ENCODE results near the gene EEF1AKMT4. TPM values are rescaled to one million over a fixed set of nuclear protein-coding genes. Genes with fewer than 3 reads are reported as not detected.

EEF1AKMT4 gene
- total RNA-seq, 2 experiments from 2014 or later, result 4.1 to 6.7 TPM

- H3K27ac Mint-ChIP-seq, result no peak overlapping the region
- H3K4me1 Mint-ChIP-seq, result no peaks in the 10 kb centered on the region
- H3K4me3 Mint-ChIP-seq, result no peak overlapping the region
- ATAC-seq, result no peak
- peaks cover 3% of the 10 kb centered on the region for H3K36me3 Mint-ChIP-seq
- H3K27me3 Mint-ChIP-seq, result no peaks in the 10 kb centered on the region
- DNase-seq, result no peak
- CTCF ChIA-PET, result interaction anchor here (1.7 to 5.3 kb wide), 2 partner anchors 12 to 21 kb away, joined by 4 to 47 read pairs; no protein-coding TSS in a partner anchor
- H3K9me3 Mint-ChIP-seq (ENCODE audit: low read depth), result no peaks in the 10 kb centered on the region
Observed at GRCh38 chr3:184239221-184239620, 10.3 kb upstream of the EEF1AKMT4 start.

GRCh38 chr3:184239708-184240107, 9.8 kb upstream of the EEF1AKMT4 start:
- no peak for DNase-seq
- CTCF ChIA-PET, result interaction anchor here (1.2 to 5.3 kb wide), 5 partner anchors 10 to 20 kb away, joined by 3 to 47 read pairs (median 4); partner anchors contain the start of genes EEF1AKMT4 and VWA5B2
- peaks cover 5% of the 10 kb centered on the region for H3K36me3 Mint-ChIP-seq
- no peaks in the 10 kb centered on the region for H3K27me3 Mint-ChIP-seq
- H3K4me1 Mint-ChIP-seq, result no peaks in the 10 kb centered on the region
- no peaks in the 10 kb centered on the region for H3K9me3 Mint-ChIP-seq (ENCODE audit: low read depth)
- H3K4me3 Mint-ChIP-seq, result no peak overlapping the region
- H3K27ac Mint-ChIP-seq, result no peak overlapping the region
- ATAC-seq, result no peak

GRCh38 chr3:184240384-184241140, 8.9 kb upstream of the EEF1AKMT4 start:
- Mint-ChIP-seq H3K27me3 (no peaks in the 10 kb centered on the region), H3K4me3 (no peak overlapping the region), H3K9me3 (ENCODE audit: low read depth) (no peaks in the 10 kb centered on the region), H3K4me1 (no peaks in the 10 kb centered on the region), H3K36me3 (peaks cover 10% of the 10 kb centered on the region), H3K27ac (no peak overlapping the region)
- ATAC-seq (no peak), DNase-seq (no peak)
- CTCF ChIA-PET, result interaction anchor here (0.6 to 5.3 kb wide), 7 partner anchors 9 to 759 kb away, joined by 3 to 47 read pairs (median 4); partner anchors contain the start of genes EEF1AKMT4 and VWA5B2

DNA sequence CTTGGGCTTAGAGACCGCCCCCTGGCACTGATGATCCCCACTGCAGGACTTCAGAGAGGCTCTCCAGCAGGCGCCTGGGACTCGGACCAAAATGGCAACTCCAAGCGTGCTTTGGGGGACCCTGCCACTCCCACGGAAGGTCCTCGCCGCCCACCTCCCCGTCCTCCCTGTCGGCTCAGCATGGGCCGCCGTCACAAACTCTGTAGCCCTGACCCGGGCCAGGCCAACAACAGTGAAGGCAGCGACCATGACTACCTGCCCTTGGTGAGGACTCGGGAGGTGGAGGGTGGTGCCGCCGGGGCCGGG, 8.4 kb upstream of the EEF1AKMT4 start:
- Mint-ChIP-seq H3K36me3 (peaks cover 15% of the 10 kb centered on the region), H3K4me3 (no peak overlapping the region), H3K9me3 (ENCODE audit: low read depth) (no peaks in the 10 kb centered on the region), H3K27me3 (no peaks in the 10 kb centered on the region), H3K4me1 (no peaks in the 10 kb centered on the region), H3K27ac (no peak overlapping the region)
- DNase-seq, result no peak
- no peak for ATAC-seq
- CTCF ChIA-PET, result interaction anchor here (1.3 to 5.3 kb wide), 5 partner anchors 9 to 346 kb away, joined by 4 to 47 read pairs (median 4); partner anchors contain the start of genes EEF1AKMT4 and VWA5B2

GRCh38 chr3:184241447-184242296, 7.8 kb upstream of the EEF1AKMT4 start:
- CTCF ChIA-PET, result interaction anchor here (1.3 to 5.3 kb wide), 5 partner anchors 8 to 346 kb away, joined by 3 to 47 read pairs (median 11); partner anchors contain the start of genes DVL3 and EEF1AKMT4
- no peak overlapping the region for H3K4me3 Mint-ChIP-seq
- H3K9me3 Mint-ChIP-seq (ENCODE audit: low read depth), result no peaks in the 10 kb centered on the region
- no peaks in the 10 kb centered on the region for H3K27me3 Mint-ChIP-seq
- ATAC-seq (peak; percentile 44), DNase-seq (no peak)
- no peaks in the 10 kb centered on the region for H3K4me1 Mint-ChIP-seq
- H3K27ac Mint-ChIP-seq, result no peak overlapping the region
- peaks cover 15% of the 10 kb centered on the region for H3K36me3 Mint-ChIP-seq

GRCh38 chr3:184242297-184242685, 7.2 kb upstream of the EEF1AKMT4 start:
- no peak for DNase-seq
- H3K36me3 Mint-ChIP-seq, result peaks cover 15% of the 10 kb centered on the region
- H3K4me3 Mint-ChIP-seq, result no peak overlapping the region
- H3K27ac Mint-ChIP-seq, result no peak overlapping the region
- H3K9me3 Mint-ChIP-seq (ENCODE audit: low read depth), result no peaks in the 10 kb centered on the region
- ATAC-seq, result no peak
- no peaks in the 10 kb centered on the region for H3K4me1 Mint-ChIP-seq
- CTCF ChIA-PET, result interaction anchor here (1.3 to 2.4 kb wide), 2 partner anchors 15 to 87 kb away, joined by 3 to 17 read pairs; partner anchors contain the start of gene DVL3
- no peaks in the 10 kb centered on the region for H3K27me3 Mint-ChIP-seq

GRCh38 chr3:184248454-184249411, 739 bp upstream of the EEF1AKMT4 start, which contains the start of gene ALG3:
Gene ALG3 (minus strand): TSS chr3:184248962. CDS start chr3:184248940, 22 bp downstream.
- Mint-ChIP-seq H3K27ac (peak within 1 kb of the TSS; percentile 90), H3K4me1 (peaks cover 6% of the 10 kb centered on the region), H3K4me3 (peak within 1 kb of the TSS; percentile 85), H3K27me3 (no peaks in the 10 kb centered on the region), H3K9me3 (ENCODE audit: low read depth) (no peaks in the 10 kb centered on the region), H3K36me3 (peaks cover 11% of the 10 kb centered on the region)
- peak; percentile 89 for DNase-seq
- ATAC-seq, result peak; percentile 67
- CTCF ChIA-PET, result interaction anchor here (0.8 to 3.4 kb wide), 10 partner anchors 20 to 353 kb away, joined by 3 to 42 read pairs (median 4); partner anchors contain the start of genes ABCC5, ABCF3 and VWA5B2

GRCh38 chr3:184250167-184250828, 826 bp downstream of the EEF1AKMT4 start:
- CTCF ChIA-PET, result interaction anchor here (0.7 to 2.7 kb wide), 28 partner anchors 8 to 741 kb away, joined by 3 to 42 read pairs (median 4); partner anchors contain the start of genes ABCC5, CAMK2N2, DVL3 and EIF2B5
- peak; percentile 65 for ATAC-seq
- no peaks in the 10 kb centered on the region for H3K27me3 Mint-ChIP-seq

DNA sequence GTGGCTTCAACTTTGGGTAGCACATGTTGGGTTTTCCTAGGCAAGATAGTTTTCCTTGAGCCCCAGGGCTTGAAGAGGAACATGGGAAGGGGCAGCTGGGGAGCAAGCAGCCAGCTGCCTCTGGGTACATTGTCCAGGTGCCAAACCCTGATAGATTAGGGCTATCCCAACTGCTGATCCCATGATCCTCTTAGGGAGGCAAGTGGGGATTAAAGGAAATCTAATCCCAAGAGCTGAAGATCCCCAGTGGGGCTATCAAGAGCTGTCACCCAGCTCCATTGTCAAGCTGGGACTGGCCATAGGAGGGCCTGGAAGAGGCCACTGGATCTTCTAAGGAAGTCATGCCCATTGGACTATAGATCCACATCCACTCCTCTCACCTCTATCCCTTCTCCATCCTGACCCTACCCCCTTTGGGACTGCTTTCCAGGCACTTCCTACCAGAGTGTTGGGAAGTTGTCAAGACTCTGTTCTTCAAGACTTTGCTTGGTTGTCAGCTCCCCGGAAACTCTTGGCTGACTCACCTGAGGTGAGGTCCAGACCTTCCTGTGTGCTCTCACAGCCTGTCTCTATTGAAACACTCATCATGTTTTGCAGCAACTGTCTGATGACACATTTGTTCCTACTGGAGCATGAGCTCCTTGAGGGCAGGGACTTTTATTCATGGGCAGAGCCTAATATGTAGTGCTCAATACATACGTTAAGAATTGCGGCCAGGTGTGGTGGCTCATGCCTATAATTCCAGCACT, 6.0 kb downstream of the EEF1AKMT4 start:
- CTCF ChIA-PET, result interaction anchor here (0.8 to 6.0 kb wide), 5 partner anchors 9 to 128 kb away, joined by 3 to 27 read pairs (median 3); no protein-coding TSS in a partner anchor
- DNase-seq (peak; percentile 48), ATAC-seq (no peak)
- Mint-ChIP-seq H3K4me3 (no peak overlapping the region), H3K9me3 (ENCODE audit: low read depth) (no peaks in the 10 kb centered on the region), H3K27ac (no peak overlapping the region), H3K36me3 (no peaks in the 10 kb centered on the region), H3K4me1 (peaks cover 9% of the 10 kb centered on the region), H3K27me3 (peaks cover 14% of the 10 kb centered on the region)

More at GRCh38 chr3:184250167-184250828, 826 bp downstream of the EEF1AKMT4 start:
- Mint-ChIP-seq H3K27ac (peak overlapping the region; percentile 90), H3K9me3 (ENCODE audit: low read depth) (no peaks in the 10 kb centered on the region), H3K4me1 (peaks cover 6% of the 10 kb centered on the region), H3K36me3 (peaks cover 4% of the 10 kb centered on the region), H3K4me3 (peak overlapping the region; percentile 85)
- peak; percentile 95 for DNase-seq

- Mint-ChIP-seq H3K9me3 (ENCODE audit: low read depth) (no peaks in the 10 kb centered on the region), H3K4me3 (no peak overlapping the region), H3K27me3 (peaks cover 23% of the 10 kb centered on the region), H3K4me1 (peaks cover 17% of the 10 kb centered on the region), H3K27ac (no peak overlapping the region), H3K36me3 (peaks cover 3% of the 10 kb centered on the region)
- DNase-seq (no peak), ATAC-seq (no peak)
- CTCF ChIA-PET, result interaction anchor here (0.9 to 6.0 kb wide), 2 partner anchors 30 to 362 kb away, joined by 4 to 27 read pairs; no protein-coding TSS in a partner anchor
Observed at GRCh38 chr3:184257083-184257915, 7.8 kb downstream of the EEF1AKMT4 start.
